GM19193 (cell line): ENCODE data around the gene CCDC134.

Experiments
- POLR2A ChIP-seq: IDR thresholded peaks from 4 replicates; pipeline ENCODE4 v1.6.1; 2011; ENCODE audit not compliant: insufficient read depth, insufficient read length; ENCODE audit errors: extremely low read depth

Gene CCDC134

GRCh38 chr22:41800348-41801146 lies at the start of gene CCDC134:
Gene CCDC134 (plus strand): TSS chr22:41800679. CDS start chr22:41808891, 8,212 bp downstream.
- TF ChIP-seq POLR2A = peak; percentile 97

- no peak for TF ChIP-seq POLR2A
Measured at GRCh38 chr22:41752011-41752970, 48.2 kb upstream of the CCDC134 start.

- TF ChIP-seq POLR2A = no peak
Measured at GRCh38 chr22:41753984-41754383, 46.5 kb upstream of the CCDC134 start.

GRCh38 chr22:41757502-41757901 lies 43.0 kb upstream of the CCDC134 start:
- TF ChIP-seq POLR2A = no peak

GRCh38 chr22:41758231-41758630 lies 42.2 kb upstream of the CCDC134 start:
- no peak for TF ChIP-seq POLR2A

- no peak for TF ChIP-seq POLR2A
Measured at GRCh38 chr22:41762980-41763779, 37.3 kb upstream of the CCDC134 start.

- no peak for TF ChIP-seq POLR2A
Measured at GRCh38 chr22:41766476-41766875, 34.0 kb upstream of the CCDC134 start.

- TF ChIP-seq POLR2A = no peak
Measured at GRCh38 chr22:41768430-41768829, 32.0 kb upstream of the CCDC134 start.

GRCh38 chr22:41770715-41771468 lies 29.6 kb upstream of the CCDC134 start:
- no peak for TF ChIP-seq POLR2A

GRCh38 chr22:41772198-41772597 lies 28.3 kb upstream of the CCDC134 start:
- TF ChIP-seq POLR2A = no peak

- no peak for TF ChIP-seq POLR2A
Measured at GRCh38 chr22:41772645-41773044, 27.8 kb upstream of the CCDC134 start.

GRCh38 chr22:41775338-41775737 lies 25.1 kb upstream of the CCDC134 start:
- no peak for TF ChIP-seq POLR2A

- TF ChIP-seq POLR2A = no peak
Measured at GRCh38 chr22:41775976-41776375, 24.5 kb upstream of the CCDC134 start.

GRCh38 chr22:41776381-41776780 lies 24.1 kb upstream of the CCDC134 start:
- TF ChIP-seq POLR2A = no peak

- no peak for TF ChIP-seq POLR2A
Measured at GRCh38 chr22:41777749-41778425, 22.6 kb upstream of the CCDC134 start.
